Measurements from ENCODE around the gene TMEM270. TPM values are rescaled to one million over a fixed set of nuclear protein-coding genes. Genes with fewer than 3 reads are reported as not detected.
A peak's percentile ranks its signal among the peaks of the same experiment; 100 is the strongest.

Gene TMEM270
- total and polyA plus RNA-seq, 2 donors (not counting 1 experiment from before 2014, with no cell fraction given): not detected

DNA sequence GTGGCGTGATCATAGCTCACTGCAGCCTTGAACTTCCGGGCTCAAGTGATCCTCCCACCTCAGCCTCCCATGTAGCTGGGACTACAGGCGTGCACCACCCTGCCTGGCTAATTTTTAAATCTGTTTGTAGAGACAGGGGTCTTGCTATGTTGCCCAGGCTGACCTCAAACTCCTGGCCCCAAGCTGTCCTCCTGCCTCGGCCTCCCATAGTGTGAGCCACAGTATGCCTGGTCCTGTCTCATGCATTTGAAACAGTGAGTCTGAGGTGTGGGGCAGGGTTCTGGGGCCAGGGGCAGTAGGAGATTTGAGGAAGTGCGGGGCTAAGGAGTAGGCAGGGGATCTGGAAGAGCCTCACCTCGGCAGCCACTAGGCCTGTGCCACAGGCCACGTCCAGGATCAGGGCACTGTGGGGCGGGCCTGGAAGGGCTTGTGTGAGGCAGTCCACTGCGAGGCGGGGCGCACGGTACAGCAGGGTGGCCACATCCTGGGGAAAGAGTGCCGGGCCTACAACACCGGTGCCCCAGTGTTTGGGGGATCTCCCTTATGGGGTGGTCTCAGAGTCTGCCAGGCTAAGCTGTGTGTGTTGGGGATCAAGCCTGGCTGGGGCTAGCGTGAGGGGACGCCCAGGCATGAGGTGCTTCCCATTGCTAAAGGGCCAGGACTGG lies 20.1 kb upstream of the TMEM270 start:
- Histone ChIP-seq H4K20me1 (ENCODE audit: control insufficient read depth, insufficient read depth, low read length, poor library complexity, severe bottlenecking) (no peaks in the 10 kb centered on the region), H3K9ac (ENCODE audit: low read length) (no peak overlapping the region), H3K4me3 (ENCODE audit: control extremely low read depth in 1 of 5, extremely low read depth in 1 of 5, insufficient read depth in 1 of 5, low read depth in 2 of 5, low read length in 4 of 5) (no peak overlapping the region), H3K36me3 (replicated peaks in 1 of 2; ENCODE audit: control extremely low read depth in 1 of 2, control insufficient read depth in 1 of 2, extremely low read depth in 1 of 2, insufficient read depth in 2 of 2, low read length in 1 of 2) (no peaks in the 10 kb centered on the region), H2AFZ (ENCODE audit: insufficient read depth, low read depth, low read length, poor library complexity, severe bottlenecking) (no peak overlapping the region), H3K9me3 (ENCODE audit: control extremely low read depth in 1 of 3, control insufficient read depth in 2 of 3, insufficient read depth in 1 of 3, low read length in 2 of 3) (no peaks in the 10 kb centered on the region), H3K4me2 (replicated peaks; ENCODE audit: low read depth, low read length, poor library complexity, severe bottlenecking) (no peak overlapping the region), H3K4me1 (ENCODE audit: control insufficient read depth in 2 of 2, insufficient read depth in 2 of 2, low read length in 2 of 2) (peaks cover 19 to 30% of the 10 kb centered on the region in 2 donors), H3K79me2 (ENCODE audit: control insufficient read depth, insufficient read depth, low read length) (no peaks in the 10 kb centered on the region), H3K27ac (ENCODE audit: low read length in 2 of 2) (no peak overlapping the region), H3K27me3 (replicated peaks in 1 of 4; ENCODE audit: control extremely low read depth in 1 of 4, control insufficient read depth in 3 of 4, insufficient read depth in 4 of 4, low read length in 3 of 4) (no peaks in the 10 kb centered on the region)
- 99% methylated on average over 11 of the region's 16 CpGs for WGBS (ENCODE audit: insufficient coverage)
- ChIA-PET CTCF (interaction anchor here (1.0 to 1.9 kb wide), 2 partner anchors 13 to 16 kb away, joined by 4 to 5 read pairs; no protein-coding TSS in a partner anchor), POLR2A (no interaction called here)
- TF ChIP-seq, protein P1, sequence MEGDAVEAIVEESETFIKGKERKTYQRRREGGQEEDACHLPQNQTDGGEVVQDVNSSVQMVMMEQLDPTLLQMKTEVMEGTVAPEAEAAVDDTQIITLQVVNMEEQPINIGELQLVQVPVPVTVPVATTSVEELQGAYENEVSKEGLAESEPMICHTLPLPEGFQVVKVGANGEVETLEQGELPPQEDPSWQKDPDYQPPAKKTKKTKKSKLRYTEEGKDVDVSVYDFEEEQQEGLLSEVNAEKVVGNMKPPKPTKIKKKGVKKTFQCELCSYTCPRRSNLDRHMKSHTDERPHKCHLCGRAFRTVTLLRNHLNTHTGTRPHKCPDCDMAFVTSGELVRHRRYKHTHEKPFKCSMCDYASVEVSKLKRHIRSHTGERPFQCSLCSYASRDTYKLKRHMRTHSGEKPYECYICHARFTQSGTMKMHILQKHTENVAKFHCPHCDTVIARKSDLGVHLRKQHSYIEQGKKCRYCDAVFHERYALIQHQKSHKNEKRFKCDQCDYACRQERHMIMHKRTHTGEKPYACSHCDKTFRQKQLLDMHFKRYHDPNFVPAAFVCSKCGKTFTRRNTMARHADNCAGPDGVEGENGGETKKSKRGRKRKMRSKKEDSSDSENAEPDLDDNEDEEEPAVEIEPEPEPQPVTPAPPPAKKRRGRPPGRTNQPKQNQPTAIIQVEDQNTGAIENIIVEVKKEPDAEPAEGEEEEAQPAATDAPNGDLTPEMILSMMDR (IDR thresholded peaks at IDR 0.05): no peak
- TF ChIP-seq EZH2 (IDR thresholded peaks at IDR 0.05; ENCODE audit: borderline replicate concordance, insufficient read depth, low read depth, low read length, poor library complexity, severe bottlenecking): no peak
- intact Hi-C loops (cut with micrococcal nuclease): no loop called here
- Mint-ChIP-seq H3K4me1 (peaks cover 24% of the 10 kb centered on the region), H3K4me3 (peak overlapping the region; percentile 52), H3K9me3 (ENCODE audit: insufficient read depth) (no peaks in the 10 kb centered on the region), H3K27me3 (no peaks in the 10 kb centered on the region), H3K27ac (no peak overlapping the region)
- DNase-seq (no peak), ATAC-seq (ENCODE audit: low read depth) (no peak)

DNA sequence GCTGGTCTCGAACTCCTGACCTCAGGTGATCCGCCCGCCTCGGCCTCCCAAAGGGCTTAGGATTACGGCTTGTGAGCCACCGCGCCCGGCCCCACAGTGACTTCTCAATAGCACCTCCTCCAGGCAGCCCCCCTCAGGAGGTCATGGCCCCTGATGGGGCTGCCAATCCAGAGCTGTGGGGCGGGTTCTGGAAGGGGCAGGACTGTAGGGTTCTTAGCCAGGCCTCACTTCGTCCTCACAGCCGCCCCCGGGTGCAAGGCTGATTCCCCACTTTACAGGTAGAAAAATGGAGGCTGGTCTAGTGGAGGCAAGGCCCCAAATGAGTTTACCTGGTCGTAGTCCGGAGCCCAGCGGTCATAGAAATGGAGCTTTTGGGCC lies 19.3 kb upstream of the TMEM270 start:
- Mint-ChIP-seq H3K9me3 (ENCODE audit: insufficient read depth) (no peaks in the 10 kb centered on the region), H3K4me3 (peak overlapping the region; percentile 87), H3K4me1 (peaks cover 29% of the 10 kb centered on the region), H3K27me3 (no peaks in the 10 kb centered on the region), H3K27ac (no peak overlapping the region)
- no peaks in the 10 kb centered on the region for H4K20me1 ChIP-seq (ENCODE audit: control insufficient read depth, insufficient read depth, low read length, poor library complexity, severe bottlenecking)
- H3K4me1 ChIP-seq (ENCODE audit: control insufficient read depth in 2 of 2, insufficient read depth in 2 of 2, low read length in 2 of 2): peaks cover 25 to 39% of the 10 kb centered on the region in 2 donors
- peak overlapping the region; percentile 98 for H3K4me2 ChIP-seq (replicated peaks; ENCODE audit: low read depth, low read length, poor library complexity, severe bottlenecking)
- no peaks in the 10 kb centered on the region for H3K79me2 ChIP-seq (ENCODE audit: control insufficient read depth, insufficient read depth, low read length)
- H3K27ac ChIP-seq (ENCODE audit: low read length in 2 of 2): peak overlapping the region in 1 of 2 donors; percentile 47
- H3K9ac ChIP-seq (ENCODE audit: low read length): peak overlapping the region; percentile 69
- 95% methylated on average over 11 of the region's 15 CpGs for WGBS (ENCODE audit: insufficient coverage)
- POLR2A ChIA-PET: no interaction called here
- no peaks in the 10 kb centered on the region for H3K9me3 ChIP-seq (ENCODE audit: control extremely low read depth in 1 of 3, control insufficient read depth in 2 of 3, insufficient read depth in 1 of 3, low read length in 2 of 3)
- peak overlapping the region; percentile 91 for H2AFZ ChIP-seq (ENCODE audit: insufficient read depth, low read depth, low read length, poor library complexity, severe bottlenecking)
- no peak for ATAC-seq (ENCODE audit: low read depth)
- CTCF ChIA-PET: no interaction called here
- H3K4me3 ChIP-seq (ENCODE audit: control extremely low read depth in 1 of 5, extremely low read depth in 1 of 5, insufficient read depth in 1 of 5, low read depth in 2 of 5, low read length in 4 of 5): peak overlapping the region in 3 of 5 experiments; percentile 52 to 65 (median 60)
- DNase-seq: no peak
- TF ChIP-seq EZH2 (IDR thresholded peaks at IDR 0.05; ENCODE audit: borderline replicate concordance, insufficient read depth, low read depth, low read length, poor library complexity, severe bottlenecking): no peak
- TF ChIP-seq, protein P1 (IDR thresholded peaks at IDR 0.05): no peak
- no peaks in the 10 kb centered on the region for H3K27me3 ChIP-seq (replicated peaks in 1 of 4; ENCODE audit: control extremely low read depth in 1 of 4, control insufficient read depth in 3 of 4, insufficient read depth in 4 of 4, low read length in 3 of 4)
- H3K36me3 ChIP-seq (replicated peaks in 1 of 2; ENCODE audit: control extremely low read depth in 1 of 2, control insufficient read depth in 1 of 2, extremely low read depth in 1 of 2, insufficient read depth in 2 of 2, low read length in 1 of 2): no peaks in the 10 kb centered on the region
- intact Hi-C loops (cut with micrococcal nuclease): loop anchor here (2.0 kb wide), 1 partner anchor 103 kb away; the partner anchor contains the start of gene ABHD11

Measured in B cell (primary cell).